SK-N-SH (cell line): ENCODE data around the gene ZNF334. TPM values are rescaled to one million over a fixed set of nuclear protein-coding genes. Genes with fewer than 3 reads are reported as not detected.

Source experiments
- CTCF ChIA-PET: fragments of 300-600, 350-600 bp; formaldehyde crosslinking; extraction: SDS; loops from one replicate; lab custom pipeline; 2021; lab: Yijun Ruan, JAX
- POLR2A ChIA-PET: fragments of 350-600 bp; sonication (Branson Sonifier 250); formaldehyde crosslinking; extraction: SDS; loops from one replicate; lab custom pipeline; 2020; ENCODE audit warnings: antibody characterized with exemption, inconsistent platforms; lab: Yijun Ruan, JAX
- DNase-seq: peaks from one replicate; pipeline ENCODE4 v3.0.0; 2012
- H2AFZ ChIP-seq: fragments of 200-600 bp; sonication (generic); 2 replicates; pipeline ENCODE4 v1.8.1; 2016; ENCODE audit warnings: antibody characterized with exemption, mild to moderate bottlenecking, low read depth
- H3F3A ChIP-seq: fragments of 200-600 bp; sonication (generic); replicated peaks from 2 replicates; pipeline ENCODE3; 2016; ENCODE audit warnings: antibody characterized with exemption, mild to moderate bottlenecking; ENCODE audit not compliant: insufficient read depth
- H3K27ac ChIP-seq, 2 experiments: fragments of 200-500 bp in 1 of 2; fragments of 200-600 bp in 1 of 2; sonication (Bioruptor generic) in 1 of 2; sonication (generic), shearing (Covaris generic) in 1 of 2; 2 replicates each; pipeline versions ENCODE4 v1.5.1 to v1.6.1; 2014 to 2016; ENCODE audit warnings: low read depth in 2 of 2, inconsistent platforms in 1 of 2, low read length in 1 of 2, mild to moderate bottlenecking in 1 of 2, mixed read lengths in 1 of 2
- H3K27me3 ChIP-seq: fragments of 200-600 bp; sonication (generic), shearing (Covaris generic); 2 replicates; pipeline ENCODE4 v1.6.1; 2016; ENCODE audit warnings: mixed run types; ENCODE audit not compliant: insufficient read depth
- H3K36me3 ChIP-seq, 2 experiments: fragments of 200-500 bp in 1 of 2; fragments of 200-600 bp in 1 of 2; sonication (Bioruptor generic) in 1 of 2; sonication (generic) in 1 of 2; replicated peaks in 1 of 2; 2 replicates each; pipeline versions ENCODE3 to v1.5.1; 2014 to 2016; ENCODE audit warnings: low read length in 1 of 2, mild to moderate bottlenecking in 1 of 2; ENCODE audit not compliant: insufficient read depth in 2 of 2, control insufficient read depth in 1 of 2
- H3K4me1 ChIP-seq, 2 experiments: fragments of 200-500 bp in 1 of 2; fragments of 200-600 bp in 1 of 2; sonication (Bioruptor generic) in 1 of 2; sonication (generic), shearing (Covaris generic) in 1 of 2; 2 replicates each; pipeline versions ENCODE4 v1.5.1 to v1.6.1; 2014 to 2016; ENCODE audit warnings: low read depth in 1 of 2, low read length in 1 of 2, mixed run types in 1 of 2; ENCODE audit not compliant: insufficient read depth in 2 of 2, control insufficient read depth in 1 of 2
- H3K4me2 ChIP-seq: fragments of 200-600 bp; sonication (generic), shearing (Covaris generic); 2 replicates; pipeline ENCODE4 v1.6.1; 2017; ENCODE audit warnings: mixed run types
- H3K4me3 ChIP-seq, 2 experiments: fragments of 200-500 bp in 1 of 2; fragments of 200-600 bp in 1 of 2; sonication (Bioruptor generic) in 1 of 2; sonication (generic), shearing (Covaris generic) in 1 of 2; 2 replicates each; pipeline versions ENCODE4 v1.5.1 to v1.8.1; 2014 to 2016; ENCODE audit warnings: low read depth in 2 of 2, inconsistent platforms in 1 of 2, low read length in 1 of 2, mild to moderate bottlenecking in 1 of 2, mixed read lengths in 1 of 2, moderate library complexity in 1 of 2
- H3K79me2 ChIP-seq: fragments of 200-600 bp; sonication (generic); 2 replicates; pipeline ENCODE4 v1.8.1; 2017; ENCODE audit warnings: mild to moderate bottlenecking; ENCODE audit not compliant: insufficient read depth
- H3K9ac ChIP-seq: fragments of 200-600 bp; sonication (generic); 2 replicates; pipeline ENCODE4 v1.6.1; 2017; ENCODE audit warnings: mixed run types
- H3K9me2 ChIP-seq: fragments of 200-600 bp; sonication (generic); 2 replicates; pipeline ENCODE4 v1.6.1; 2017; ENCODE audit warnings: mixed run types
- H3K9me3 ChIP-seq: fragments of 200-600 bp; sonication (generic); 2 replicates; pipeline ENCODE4 v1.6.1; 2017; ENCODE audit warnings: mixed run types, mild to moderate bottlenecking, moderate library complexity
- H4K20me1 ChIP-seq: fragments of 200-600 bp; sonication (generic); 2 replicates; pipeline ENCODE4 v1.6.1; 2017; ENCODE audit warnings: mild to moderate bottlenecking, mixed run types; ENCODE audit not compliant: insufficient read depth
- EZH2phosphoT487 ChIP-seq: fragments of 200-600 bp; sonication (generic); IDR thresholded peaks from 2 replicates; pipeline ENCODE4 v1.6.1; 2017; ENCODE audit warnings: low read depth, mixed run types, mild to moderate bottlenecking, antibody characterized with exemption, moderate library complexity, borderline replicate concordance
- FOXM1 ChIP-seq: IDR thresholded peaks from 2 replicates; pipeline ENCODE4 v1.4.0; 2012; ENCODE audit warnings: low read depth, mild to moderate bottlenecking
- GATA2 ChIP-seq: sonication (generic); formaldehyde crosslinking; IDR thresholded peaks from 2 replicates; pipeline ENCODE4 v1.5.0; 2020; ENCODE audit warnings: mild to moderate bottlenecking, missing genetic modification reagents
- JUND ChIP-seq: IDR thresholded peaks from 2 replicates; pipeline ENCODE4 v1.4.0; 2012
- MEF2A ChIP-seq: IDR thresholded peaks from 2 replicates; pipeline ENCODE4 v1.4.0; 2012; ENCODE audit warnings: low read depth, borderline replicate concordance
- NRF1 ChIP-seq: IDR thresholded peaks from 2 replicates; pipeline ENCODE4 v1.6.1; 2012; ENCODE audit warnings: low read depth, mild to moderate bottlenecking, low read length
- POLR2AphosphoS5 ChIP-seq: IDR thresholded peaks from 2 replicates; pipeline ENCODE4 v1.6.1; 2012; ENCODE audit warnings: low read depth, low read length
- SIN3A ChIP-seq: IDR thresholded peaks from 2 replicates; pipeline ENCODE4 v1.6.1; 2012; ENCODE audit warnings: low read depth, mild to moderate bottlenecking, low read length, moderate library complexity, borderline replicate concordance
- TCF12 ChIP-seq: IDR thresholded peaks from 2 replicates; pipeline ENCODE4 v1.4.0; 2012
- YY1 ChIP-seq: IDR thresholded peaks from 2 replicates; pipeline ENCODE4 v1.4.0; 2012; ENCODE audit warnings: low read depth, mild to moderate bottlenecking
- WGBS: methylation state at CpG from one replicate; pipeline ENCODE4 v1.1.6; 2017; ENCODE audit warnings: low lambda C conversion rate; 5-methylcytosine and 5-hydroxymethylcytosine counted together
- polyA plus RNA-seq, 3 experiments: library from polyadenylated mRNA; depleted of rRNA; stranded (reverse); fragments of >200 nt; gene quantifications; 2 replicates each; pipeline ENCODE4 v1.2.3, GENCODE V29; 2012
- TF ChIP-seq, protein P1 (sequence below): IDR thresholded peaks from 2 replicates; pipeline ENCODE4 v1.6.1; 2012; ENCODE audit warnings: mild to moderate bottlenecking, low read depth, low read length, moderate library complexity
- TF ChIP-seq, protein P2 (sequence below): IDR thresholded peaks from 2 replicates; pipeline ENCODE4; 2012
- TF ChIP-seq, protein P3 (sequence below): IDR thresholded peaks from 2 replicates; pipeline ENCODE4 v1.4.0; 2012; ENCODE audit warnings: low read depth
- TF ChIP-seq, protein P4 (sequence below): fragments of 150-350 bp; IDR thresholded peaks from 2 replicates; pipeline ENCODE4 v1.6.1; 2017; ENCODE audit warnings: antibody characterized with exemption, low read length, low read depth, borderline replicate concordance
- TF ChIP-seq, protein P5 (sequence below): fragments of 150-350 bp; IDR thresholded peaks from 2 replicates; pipeline ENCODE4 v1.6.1; 2016; ENCODE audit warnings: mild to moderate bottlenecking, low read depth, low read length
- TF ChIP-seq, protein P6 (sequence below): IDR thresholded peaks from 2 replicates; pipeline ENCODE4 v1.4.0; 2012; ENCODE audit warnings: low read depth, borderline replicate concordance

Gene ZNF334
- polyA plus RNA-seq, 1 of the 3 experiments (the other 2 are of a cell fraction) = 4.5 TPM

DNA sequence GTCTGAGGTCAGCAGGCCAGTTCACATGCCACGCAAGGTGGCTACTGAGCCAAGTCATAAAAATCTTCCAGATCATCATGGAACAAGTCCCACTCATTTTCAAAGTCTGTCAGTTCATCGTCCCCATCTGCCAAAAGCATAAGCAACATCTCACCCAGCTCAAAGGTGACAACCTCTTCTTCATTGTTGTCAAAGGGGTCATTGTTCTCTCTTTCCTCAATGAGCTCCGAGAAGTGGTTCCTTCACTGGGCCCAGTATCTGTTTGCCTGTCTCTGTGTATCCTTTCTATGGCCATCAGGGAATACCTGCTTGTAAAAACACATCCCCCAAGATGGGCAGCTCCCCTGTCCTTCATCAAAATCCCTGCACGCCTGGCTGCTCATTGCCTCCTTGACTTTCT lies 49.5 kb downstream of the ZNF334 start (continued):
- TF ChIP-seq, protein P1, sequence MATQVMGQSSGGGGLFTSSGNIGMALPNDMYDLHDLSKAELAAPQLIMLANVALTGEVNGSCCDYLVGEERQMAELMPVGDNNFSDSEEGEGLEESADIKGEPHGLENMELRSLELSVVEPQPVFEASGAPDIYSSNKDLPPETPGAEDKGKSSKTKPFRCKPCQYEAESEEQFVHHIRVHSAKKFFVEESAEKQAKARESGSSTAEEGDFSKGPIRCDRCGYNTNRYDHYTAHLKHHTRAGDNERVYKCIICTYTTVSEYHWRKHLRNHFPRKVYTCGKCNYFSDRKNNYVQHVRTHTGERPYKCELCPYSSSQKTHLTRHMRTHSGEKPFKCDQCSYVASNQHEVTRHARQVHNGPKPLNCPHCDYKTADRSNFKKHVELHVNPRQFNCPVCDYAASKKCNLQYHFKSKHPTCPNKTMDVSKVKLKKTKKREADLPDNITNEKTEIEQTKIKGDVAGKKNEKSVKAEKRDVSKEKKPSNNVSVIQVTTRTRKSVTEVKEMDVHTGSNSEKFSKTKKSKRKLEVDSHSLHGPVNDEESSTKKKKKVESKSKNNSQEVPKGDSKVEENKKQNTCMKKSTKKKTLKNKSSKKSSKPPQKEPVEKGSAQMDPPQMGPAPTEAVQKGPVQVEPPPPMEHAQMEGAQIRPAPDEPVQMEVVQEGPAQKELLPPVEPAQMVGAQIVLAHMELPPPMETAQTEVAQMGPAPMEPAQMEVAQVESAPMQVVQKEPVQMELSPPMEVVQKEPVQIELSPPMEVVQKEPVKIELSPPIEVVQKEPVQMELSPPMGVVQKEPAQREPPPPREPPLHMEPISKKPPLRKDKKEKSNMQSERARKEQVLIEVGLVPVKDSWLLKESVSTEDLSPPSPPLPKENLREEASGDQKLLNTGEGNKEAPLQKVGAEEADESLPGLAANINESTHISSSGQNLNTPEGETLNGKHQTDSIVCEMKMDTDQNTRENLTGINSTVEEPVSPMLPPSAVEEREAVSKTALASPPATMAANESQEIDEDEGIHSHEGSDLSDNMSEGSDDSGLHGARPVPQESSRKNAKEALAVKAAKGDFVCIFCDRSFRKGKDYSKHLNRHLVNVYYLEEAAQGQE = no peak
- TF ChIP-seq JUND = no peak
- TF ChIP-seq, protein P2, sequence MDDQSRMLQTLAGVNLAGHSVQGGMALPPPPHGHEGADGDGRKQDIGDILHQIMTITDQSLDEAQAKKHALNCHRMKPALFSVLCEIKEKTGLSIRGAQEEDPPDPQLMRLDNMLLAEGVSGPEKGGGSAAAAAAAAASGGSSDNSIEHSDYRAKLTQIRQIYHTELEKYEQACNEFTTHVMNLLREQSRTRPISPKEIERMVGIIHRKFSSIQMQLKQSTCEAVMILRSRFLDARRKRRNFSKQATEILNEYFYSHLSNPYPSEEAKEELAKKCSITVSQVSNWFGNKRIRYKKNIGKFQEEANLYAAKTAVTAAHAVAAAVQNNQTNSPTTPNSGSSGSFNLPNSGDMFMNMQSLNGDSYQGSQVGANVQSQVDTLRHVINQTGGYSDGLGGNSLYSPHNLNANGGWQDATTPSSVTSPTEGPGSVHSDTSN = no peak
- TF ChIP-seq, protein P3, sequence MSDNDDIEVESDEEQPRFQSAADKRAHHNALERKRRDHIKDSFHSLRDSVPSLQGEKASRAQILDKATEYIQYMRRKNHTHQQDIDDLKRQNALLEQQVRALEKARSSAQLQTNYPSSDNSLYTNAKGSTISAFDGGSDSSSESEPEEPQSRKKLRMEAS = no peak
- TF ChIP-seq, protein P4, sequence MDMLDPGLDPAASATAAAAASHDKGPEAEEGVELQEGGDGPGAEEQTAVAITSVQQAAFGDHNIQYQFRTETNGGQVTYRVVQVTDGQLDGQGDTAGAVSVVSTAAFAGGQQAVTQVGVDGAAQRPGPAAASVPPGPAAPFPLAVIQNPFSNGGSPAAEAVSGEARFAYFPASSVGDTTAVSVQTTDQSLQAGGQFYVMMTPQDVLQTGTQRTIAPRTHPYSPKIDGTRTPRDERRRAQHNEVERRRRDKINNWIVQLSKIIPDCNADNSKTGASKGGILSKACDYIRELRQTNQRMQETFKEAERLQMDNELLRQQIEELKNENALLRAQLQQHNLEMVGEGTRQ = no peak
- TF ChIP-seq TCF12 = no peak
- no peak for TF ChIP-seq EZH2phosphoT487
- TF ChIP-seq FOXM1 = no peak
- TF ChIP-seq GATA2 (CRISPR knock-in tag) = no peak
- TF ChIP-seq NRF1 = no peak
- TF ChIP-seq MEF2A = no peak

DNA sequence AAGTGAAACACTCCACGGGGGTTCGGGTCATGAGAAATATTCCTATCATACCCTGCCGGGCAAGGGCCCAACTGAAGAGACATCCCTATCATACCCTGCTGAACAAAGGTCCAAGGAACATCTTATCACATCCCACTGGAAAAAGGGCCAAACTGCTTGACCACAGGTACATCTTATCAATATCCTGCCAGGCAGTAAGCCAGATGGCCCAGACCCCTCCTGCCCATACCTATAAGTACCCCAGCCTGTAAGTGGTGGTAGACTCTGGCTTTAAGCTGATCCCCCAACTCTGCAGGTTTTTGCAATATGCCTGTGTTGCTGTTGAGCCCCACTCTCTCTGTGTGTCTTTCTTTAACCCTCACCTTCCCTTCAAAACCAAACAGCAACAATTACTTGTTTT lies 51.6 kb downstream of the ZNF334 start:
- DNase-seq = no peak
- Histone ChIP-seq H3K9me3 (no peaks in the 10 kb centered on the region), H3K4me1 (peaks cover 0 to 4% of the 10 kb centered on the region in 2 experiments; a peak in 1 of 4 replicates), H3K4me2 (no peak overlapping the region), H3K9ac (no peak overlapping the region), H3K27me3 (no peaks in the 10 kb centered on the region), H3K79me2 (no peaks in the 10 kb centered on the region), H4K20me1 (no peaks in the 10 kb centered on the region), H3K9me2 (no peaks in the 10 kb centered on the region), H3K27ac (no peak overlapping the region), H3F3A (no peaks in the 10 kb centered on the region), H3K36me3 (no peaks in the 10 kb centered on the region), H2AFZ (no peak overlapping the region), H3K4me3 (no peak overlapping the region)
- POLR2A ChIA-PET = no interaction called here
- WGBS = 37% methylated on average over 3 of the region's 3 CpGs
- no peak for TF ChIP-seq EZH2phosphoT487
- no peak for TF ChIP-seq YY1
- TF ChIP-seq FOXM1 = no peak
- no peak for TF ChIP-seq POLR2AphosphoS5
- no peak for TF ChIP-seq TCF12
- TF ChIP-seq, protein P5, sequence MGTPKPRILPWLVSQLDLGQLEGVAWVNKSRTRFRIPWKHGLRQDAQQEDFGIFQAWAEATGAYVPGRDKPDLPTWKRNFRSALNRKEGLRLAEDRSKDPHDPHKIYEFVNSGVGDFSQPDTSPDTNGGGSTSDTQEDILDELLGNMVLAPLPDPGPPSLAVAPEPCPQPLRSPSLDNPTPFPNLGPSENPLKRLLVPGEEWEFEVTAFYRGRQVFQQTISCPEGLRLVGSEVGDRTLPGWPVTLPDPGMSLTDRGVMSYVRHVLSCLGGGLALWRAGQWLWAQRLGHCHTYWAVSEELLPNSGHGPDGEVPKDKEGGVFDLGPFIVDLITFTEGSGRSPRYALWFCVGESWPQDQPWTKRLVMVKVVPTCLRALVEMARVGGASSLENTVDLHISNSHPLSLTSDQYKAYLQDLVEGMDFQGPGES = no peak
- TF ChIP-seq SIN3A = no peak
- TF ChIP-seq, protein P6, sequence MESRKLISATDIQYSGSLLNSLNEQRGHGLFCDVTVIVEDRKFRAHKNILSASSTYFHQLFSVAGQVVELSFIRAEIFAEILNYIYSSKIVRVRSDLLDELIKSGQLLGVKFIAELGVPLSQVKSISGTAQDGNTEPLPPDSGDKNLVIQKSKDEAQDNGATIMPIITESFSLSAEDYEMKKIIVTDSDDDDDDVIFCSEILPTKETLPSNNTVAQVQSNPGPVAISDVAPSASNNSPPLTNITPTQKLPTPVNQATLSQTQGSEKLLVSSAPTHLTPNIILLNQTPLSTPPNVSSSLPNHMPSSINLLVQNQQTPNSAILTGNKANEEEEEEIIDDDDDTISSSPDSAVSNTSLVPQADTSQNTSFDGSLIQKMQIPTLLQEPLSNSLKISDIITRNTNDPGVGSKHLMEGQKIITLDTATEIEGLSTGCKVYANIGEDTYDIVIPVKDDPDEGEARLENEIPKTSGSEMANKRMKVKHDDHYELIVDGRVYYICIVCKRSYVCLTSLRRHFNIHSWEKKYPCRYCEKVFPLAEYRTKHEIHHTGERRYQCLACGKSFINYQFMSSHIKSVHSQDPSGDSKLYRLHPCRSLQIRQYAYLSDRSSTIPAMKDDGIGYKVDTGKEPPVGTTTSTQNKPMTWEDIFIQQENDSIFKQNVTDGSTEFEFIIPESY = no peak
- TF ChIP-seq, protein P2 = no peak
- CTCF ChIA-PET = no interaction called here
